ENCODE data around the gene CDKAL1.
"Not testable (repeated sequence)": the region's sequence is repeated elsewhere in the genome, so short reads cannot be mapped to it uniquely, and the experiment has no call there.

The CDKAL1 gene

GRCh38 chr6:21240709-21241108 lies 706.5 kb downstream of the CDKAL1 start:
- no peak for DNase-seq

- DNase-seq = no peak
Measured at GRCh38 chr6:21241231-21242130, 707.2 kb downstream of the CDKAL1 start.

GRCh38 chr6:21244897-21245470 lies 710.7 kb downstream of the CDKAL1 start:
- no peak for DNase-seq

GRCh38 chr6:21245488-21245887 lies 711.2 kb downstream of the CDKAL1 start:
- no peak for DNase-seq

GRCh38 chr6:21246075-21246474 lies 711.8 kb downstream of the CDKAL1 start:
- DNase-seq = no peak

- not testable (repeated sequence) for DNase-seq
Measured at GRCh38 chr6:21254460-21254859, 720.2 kb downstream of the CDKAL1 start.

- no peak for DNase-seq
Measured at GRCh38 chr6:21256197-21256596, 721.9 kb downstream of the CDKAL1 start.

- DNase-seq = no peak
Measured at GRCh38 chr6:21257125-21257524, 722.9 kb downstream of the CDKAL1 start.

- no peak for DNase-seq
Measured at GRCh38 chr6:21258665-21259064, 724.4 kb downstream of the CDKAL1 start.

GRCh38 chr6:21259660-21260059 lies 725.4 kb downstream of the CDKAL1 start:
- no peak for DNase-seq

- no peak for DNase-seq
Measured at GRCh38 chr6:21262504-21262903, 728.2 kb downstream of the CDKAL1 start.

GRCh38 chr6:21263531-21264287 lies 729.5 kb downstream of the CDKAL1 start:
- peak; percentile 64 for DNase-seq

GRCh38 chr6:21264288-21265033 lies 730.2 kb downstream of the CDKAL1 start:
- DNase-seq = no peak

- peak; percentile 30 for DNase-seq
Measured at GRCh38 chr6:21265034-21265729, 730.9 kb downstream of the CDKAL1 start.

- DNase-seq = peak; percentile 66
Measured at GRCh38 chr6:21265730-21266044, 731.4 kb downstream of the CDKAL1 start.

- DNase-seq = no peak
Measured at GRCh38 chr6:21270636-21271201, 736.5 kb downstream of the CDKAL1 start.

GRCh38 chr6:21271428-21272155 lies 737.3 kb downstream of the CDKAL1 start:
- no peak for DNase-seq

GRCh38 chr6:21273451-21273850 lies 739.2 kb downstream of the CDKAL1 start:
- DNase-seq = no peak

- DNase-seq = no peak
Measured at GRCh38 chr6:21274851-21275250, 740.6 kb downstream of the CDKAL1 start.

GRCh38 chr6:21277601-21278374 lies 743.5 kb downstream of the CDKAL1 start:
- no peak for DNase-seq

- DNase-seq = no peak
Measured at GRCh38 chr6:21278375-21278745, 744.1 kb downstream of the CDKAL1 start.

All from EL (cell line).